Measurements from ENCODE around the gene PEA15.
A peak's percentile ranks its signal among the peaks of the same experiment; 100 is the strongest.

- TF ChIP-seq TAF1 (IDR thresholded peaks at IDR 0.05; ENCODE audit: borderline replicate concordance, low read depth, low read length), result no peak
- TF ChIP-seq POLR2AphosphoS5 (IDR thresholded peaks at IDR 0.05; ENCODE audit: low read depth, low read length), result no peak
- peak; percentile 26; the same call in 1 of the 2 replicates for TF ChIP-seq POLR2A (IDR thresholded peaks at IDR 0.05; ENCODE audit: low read depth, low read length)
These were observed 4.3 kb downstream of the PEA15 start for GRCh38 chr1:160209321-160210046.

Data from GM12892 (cell line).